NCI-H2196 treated with DMSO at 0.1 percent for 48 hours (cell line): Measurements from ENCODE around the gene PFKFB1.
A peak's percentile ranks its signal among the peaks of the same experiment; 100 is the strongest.

Experiments
- DNase-seq: peaks from one replicate; lab custom pipeline; 2025; ENCODE audit not compliant: unreplicated experiment; lab: John Stamatoyannopoulos, UW

Gene PFKFB1

DNA sequence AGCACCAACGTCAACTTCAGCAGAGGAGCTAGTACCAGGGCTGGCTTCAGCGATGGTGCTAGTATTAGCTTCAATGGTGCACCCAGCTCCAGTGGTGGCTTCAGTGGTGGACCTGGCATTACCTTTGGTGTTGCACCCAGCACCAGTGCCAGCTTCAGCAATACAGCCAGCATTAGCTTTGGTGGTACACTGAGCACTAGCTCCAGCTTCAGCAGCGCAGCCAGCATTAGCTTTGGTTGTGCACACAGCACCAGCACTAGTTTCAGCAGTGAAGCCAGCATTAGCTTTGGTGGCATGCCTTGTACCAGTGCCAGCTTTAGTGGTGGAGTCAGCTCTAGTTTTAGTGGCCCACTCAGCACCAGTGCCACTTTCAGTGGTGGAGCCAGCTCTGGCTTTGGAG is 65.1 kb downstream of the PFKFB1 start:
- DNase-seq = no peak

GRCh38 chrX:54926978-54927377 is 67.0 kb downstream of the PFKFB1 start:
- no peak for DNase-seq

- DNase-seq = no peak
These were observed 70.6 kb downstream of the PFKFB1 start for GRCh38 chrX:54923376-54923775.

DNA sequence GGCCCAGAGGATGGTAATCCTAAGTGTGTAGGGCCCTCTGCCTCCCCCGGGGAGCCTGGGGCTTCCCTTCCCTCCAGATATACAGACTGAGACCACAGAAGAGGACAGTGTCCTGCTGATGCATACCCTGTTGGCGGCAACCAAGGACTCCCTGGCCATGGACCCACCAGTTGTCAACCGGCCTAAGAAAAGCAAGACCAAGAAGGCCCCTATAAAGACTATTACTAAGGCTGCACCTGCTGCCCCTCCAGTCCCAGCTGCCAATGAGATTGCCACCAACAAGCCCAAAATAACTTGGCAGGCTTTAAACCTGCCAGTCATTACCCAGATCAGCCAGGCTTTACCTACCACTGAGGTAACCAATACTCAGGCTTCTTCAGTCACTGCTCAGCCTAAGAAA is 71.4 kb downstream of the PFKFB1 start:
- no peak for DNase-seq

DNA sequence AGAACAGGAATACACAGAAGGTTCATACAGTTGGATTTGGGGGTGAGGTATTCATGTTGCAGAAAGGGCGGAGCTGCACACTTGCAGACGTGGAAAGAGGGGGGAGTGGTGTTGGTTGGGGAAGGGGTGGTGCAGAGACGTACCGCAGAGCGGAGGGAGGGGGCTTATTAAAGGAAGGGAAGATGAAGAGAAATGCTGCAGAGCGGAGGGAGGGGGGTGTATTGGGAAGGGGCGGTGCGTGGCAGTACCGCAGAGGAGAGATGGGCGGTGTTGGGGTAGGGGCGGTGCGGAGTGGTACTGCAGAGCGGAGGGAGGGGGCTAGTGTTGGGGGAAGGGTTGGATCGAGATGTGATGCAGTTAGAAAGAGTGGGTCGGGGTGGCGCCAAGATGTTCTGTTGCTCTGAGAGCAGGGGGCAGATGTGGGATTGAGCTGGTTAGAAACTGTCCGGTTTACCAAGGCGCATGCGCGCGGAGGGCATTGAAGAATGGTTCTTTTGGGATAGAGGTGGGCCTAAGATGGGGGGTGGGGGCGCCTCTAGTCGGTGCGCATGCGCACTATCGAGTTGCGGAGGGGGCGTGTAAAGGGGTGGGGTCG is 72.5 kb downstream of the PFKFB1 start:
- DNase-seq = peak; percentile 20

GRCh38 chrX:54920610-54921426 is 73.2 kb downstream of the PFKFB1 start, which contains the start of gene TRO:
TSS of gene TRO (plus strand) at chrX:54920824. CDS start at chrX:54922247, 1,423 bp downstream.
- DNase-seq = no peak

DNA sequence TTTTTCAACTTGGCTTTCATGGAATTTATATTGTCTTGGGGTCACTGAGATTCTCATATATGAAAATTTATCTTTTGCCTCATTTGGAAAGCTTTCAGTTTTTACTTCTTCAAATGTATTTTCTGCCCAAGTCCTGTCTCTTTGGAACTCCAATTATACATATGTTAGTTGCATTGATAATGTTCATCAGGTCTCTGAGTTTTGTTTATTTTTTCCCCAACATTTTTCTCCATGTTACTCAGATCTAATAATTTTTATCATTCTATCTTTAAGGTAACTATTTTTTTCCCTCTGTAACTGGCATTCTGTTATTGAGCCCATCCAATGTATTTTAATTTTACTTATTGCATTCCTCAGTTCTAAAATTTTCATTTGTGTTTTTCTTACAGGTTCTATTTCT is 84.0 kb downstream of the PFKFB1 start:
- no peak for DNase-seq

DNA sequence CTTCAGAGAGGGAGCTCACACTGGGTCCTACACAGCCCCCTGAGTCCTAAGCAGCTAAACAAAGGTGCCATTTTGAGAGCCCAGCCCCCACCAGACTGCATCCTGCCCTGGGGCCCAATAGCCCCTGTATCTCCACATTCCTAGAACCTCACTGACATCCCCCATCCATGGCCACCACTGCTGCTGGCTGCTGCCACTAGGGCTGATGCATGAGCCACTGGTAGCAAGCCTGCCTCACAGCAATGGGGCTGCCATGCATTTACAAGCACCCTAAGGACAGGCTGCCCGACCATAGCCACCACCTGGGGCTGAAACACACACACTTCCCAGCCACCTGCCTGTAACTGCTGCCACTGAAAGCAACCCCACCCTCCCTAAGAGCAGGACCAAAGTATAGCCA is 99.8 kb downstream of the PFKFB1 start:
- no peak for DNase-seq

- DNase-seq = peak; percentile 2
These were observed 102.4 kb downstream of the PFKFB1 start for GRCh38 chrX:54891573-54891972.

DNA sequence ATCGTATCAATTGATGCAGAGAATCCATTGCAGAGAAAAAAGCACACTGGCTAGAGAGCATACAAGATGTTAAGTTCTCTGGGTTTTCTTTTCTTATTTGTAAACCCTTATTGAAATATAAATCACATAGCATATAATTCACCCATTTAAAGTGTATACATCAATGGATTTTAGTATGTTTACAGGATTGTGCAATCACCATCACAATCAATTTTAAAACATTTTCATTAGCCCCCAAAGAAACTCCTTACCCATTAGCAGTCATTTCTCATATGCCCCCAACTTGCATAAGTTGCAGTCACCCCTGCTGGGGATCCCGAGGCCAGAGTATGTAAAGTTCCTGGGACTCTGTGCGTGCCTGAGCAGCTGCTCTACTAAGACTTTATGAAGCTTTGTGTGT is 108.2 kb downstream of the PFKFB1 start:
- no peak for DNase-seq
